ENCODE results near the gene WDR83.

WDR83 gene

GRCh38 chr19:12721656-12722565 is 55.3 kb downstream of the WDR83 start:
- in situ Hi-C loops (cut with HindIII; ENCODE audit: low sequenced_read_pairs), result no loop called here
- DNase-seq (ENCODE audit: low read depth), result no peak
- H3K4me3 ChIP-seq (ENCODE audit: low read depth, low read length), result peak overlapping the region; percentile 82
- TF ChIP-seq, protein P1, sequence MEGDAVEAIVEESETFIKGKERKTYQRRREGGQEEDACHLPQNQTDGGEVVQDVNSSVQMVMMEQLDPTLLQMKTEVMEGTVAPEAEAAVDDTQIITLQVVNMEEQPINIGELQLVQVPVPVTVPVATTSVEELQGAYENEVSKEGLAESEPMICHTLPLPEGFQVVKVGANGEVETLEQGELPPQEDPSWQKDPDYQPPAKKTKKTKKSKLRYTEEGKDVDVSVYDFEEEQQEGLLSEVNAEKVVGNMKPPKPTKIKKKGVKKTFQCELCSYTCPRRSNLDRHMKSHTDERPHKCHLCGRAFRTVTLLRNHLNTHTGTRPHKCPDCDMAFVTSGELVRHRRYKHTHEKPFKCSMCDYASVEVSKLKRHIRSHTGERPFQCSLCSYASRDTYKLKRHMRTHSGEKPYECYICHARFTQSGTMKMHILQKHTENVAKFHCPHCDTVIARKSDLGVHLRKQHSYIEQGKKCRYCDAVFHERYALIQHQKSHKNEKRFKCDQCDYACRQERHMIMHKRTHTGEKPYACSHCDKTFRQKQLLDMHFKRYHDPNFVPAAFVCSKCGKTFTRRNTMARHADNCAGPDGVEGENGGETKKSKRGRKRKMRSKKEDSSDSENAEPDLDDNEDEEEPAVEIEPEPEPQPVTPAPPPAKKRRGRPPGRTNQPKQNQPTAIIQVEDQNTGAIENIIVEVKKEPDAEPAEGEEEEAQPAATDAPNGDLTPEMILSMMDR (IDR thresholded peaks at IDR 0.05; ENCODE audit: low read depth, low read length, missing control alignments), result no peak

DNA sequence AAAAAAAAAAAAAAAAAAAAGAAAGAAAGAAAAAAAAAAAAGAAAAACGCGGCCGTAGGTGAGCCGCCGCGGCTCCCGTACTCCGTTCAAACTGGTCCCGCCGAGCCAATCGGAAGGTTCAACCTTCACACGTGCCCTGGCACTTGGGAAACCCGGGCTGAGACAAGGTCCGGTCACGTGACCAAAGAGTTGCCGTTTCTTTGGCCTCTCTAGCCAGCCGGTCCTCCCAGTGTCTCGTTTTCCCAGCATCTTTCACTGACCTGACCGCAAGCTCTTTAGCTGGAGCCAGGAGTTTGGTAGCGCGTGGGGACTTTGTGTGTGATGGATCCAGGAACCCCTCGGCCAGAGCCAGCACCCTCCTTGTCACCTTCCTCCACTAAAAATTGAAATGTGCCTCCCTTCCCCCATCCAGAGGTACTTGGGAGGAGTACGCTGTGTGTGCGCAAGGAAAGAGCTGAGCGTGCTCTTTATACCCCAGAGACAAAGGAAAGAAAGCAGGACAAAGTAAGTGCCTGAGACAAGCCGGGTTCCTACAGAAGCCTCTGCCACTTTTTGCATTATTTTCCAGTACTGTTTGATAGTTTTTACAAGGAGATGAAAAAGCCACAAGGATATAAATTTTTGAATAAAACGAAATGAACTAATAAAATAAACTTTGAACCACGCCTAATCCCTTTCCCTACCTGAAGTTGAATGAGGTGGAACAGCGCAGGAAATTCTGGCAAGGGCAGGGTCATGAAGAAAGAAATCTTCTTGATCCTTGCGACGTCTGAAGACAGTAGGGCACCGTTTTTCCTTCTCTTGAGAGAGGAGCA is 56.2 kb downstream of the WDR83 start:
- TF ChIP-seq, protein P1 (IDR thresholded peaks at IDR 0.05; ENCODE audit: low read depth, low read length, missing control alignments), result no peak
- peak overlapping the region; percentile 82 for H3K4me3 ChIP-seq (ENCODE audit: low read depth, low read length)
- in situ Hi-C loops (cut with HindIII; ENCODE audit: low sequenced_read_pairs), result no loop called here
- DNase-seq (ENCODE audit: low read depth), result peak; percentile 99

- peak overlapping the region; percentile 82 for H3K4me3 ChIP-seq (ENCODE audit: low read depth, low read length)
- in situ Hi-C loops (cut with HindIII; ENCODE audit: low sequenced_read_pairs), result no loop called here
- no peak for DNase-seq (ENCODE audit: low read depth)
- TF ChIP-seq, protein P1 (IDR thresholded peaks at IDR 0.05; ENCODE audit: low read depth, low read length, missing control alignments), result no peak
Measured at GRCh38 chr19:12723381-12723640, 56.7 kb downstream of the WDR83 start.

DNA sequence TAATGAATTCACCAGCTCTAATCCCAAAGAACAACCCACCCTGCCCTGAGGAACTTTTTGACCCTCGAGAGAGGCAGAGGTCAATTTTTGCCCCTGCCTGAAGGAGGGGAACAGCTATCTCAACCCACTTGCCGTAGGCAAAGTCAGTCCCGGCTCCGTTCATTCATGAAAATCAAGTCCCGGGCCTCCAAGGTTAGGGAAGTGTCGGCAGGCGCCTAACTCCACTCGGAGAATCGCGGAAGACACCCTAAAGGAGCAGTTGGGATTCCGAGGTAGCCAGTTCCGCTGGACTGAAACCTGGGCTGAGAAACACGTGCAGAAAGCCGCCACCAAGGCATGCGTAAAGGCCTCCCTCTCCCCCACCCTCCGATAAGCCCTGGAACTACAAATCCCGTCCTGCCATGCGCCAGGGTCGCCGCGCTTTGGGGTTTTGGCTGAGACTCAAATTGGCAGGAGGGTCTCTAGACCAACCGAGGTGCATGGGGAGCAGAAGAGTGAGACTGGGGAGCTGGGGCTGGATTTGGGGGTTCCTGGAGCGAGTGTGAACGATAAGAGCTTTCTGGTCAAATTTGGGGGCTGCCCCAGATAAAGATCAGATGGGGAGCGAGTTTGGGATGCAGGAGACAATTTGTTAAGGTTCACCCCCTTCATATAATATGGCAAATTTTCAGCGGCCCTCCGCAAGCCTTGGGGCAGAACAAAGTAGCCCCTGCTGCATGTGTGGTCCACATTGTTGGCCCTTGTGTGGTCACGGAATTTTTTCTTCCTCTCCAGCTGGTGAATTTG is 57.2 kb downstream of the WDR83 start, which contains the start of gene TNPO2:
TNPO2 (minus strand) TSS at position 292 of the 786 bp plus-strand sequence. CDS start 2,955 bp downstream, outside the sequence.
- in situ Hi-C loops (cut with HindIII; ENCODE audit: low sequenced_read_pairs), result no loop called here
- TF ChIP-seq, protein P1 (IDR thresholded peaks at IDR 0.05; ENCODE audit: low read depth, low read length, missing control alignments), result no peak
- DNase-seq (ENCODE audit: low read depth), result no peak
- peak within 1 kb of the TSS; percentile 82 for H3K4me3 ChIP-seq (ENCODE audit: low read depth, low read length)
